Measurements from ENCODE around the gene DCTN1.

Gene DCTN1

DNA sequence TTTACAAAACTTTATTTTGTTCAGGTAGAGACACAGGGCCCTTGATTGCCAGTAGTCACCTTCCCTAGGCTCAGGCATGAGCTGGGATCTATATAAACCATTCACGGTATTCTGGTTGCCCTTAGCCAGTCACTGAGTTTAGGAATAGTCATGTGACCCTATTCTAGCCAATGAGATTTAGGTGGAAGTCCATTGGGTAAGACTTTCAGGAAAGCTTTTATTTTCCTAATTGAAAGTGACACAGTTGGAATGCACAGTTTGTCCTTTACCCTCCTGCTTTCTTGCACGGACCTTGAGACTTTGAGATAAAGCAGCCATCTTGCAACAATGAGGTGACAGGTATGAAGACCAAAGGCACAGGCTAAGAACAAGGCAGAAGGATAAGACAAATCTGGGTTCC, 58.4 kb downstream of the DCTN1 start:
- no peak for DNase-seq (ENCODE audit: low spot score)

GRCh38 chr2:74317701-74318100, 62.4 kb downstream of the DCTN1 start:
- DNase-seq (ENCODE audit: low spot score), result no peak

DNA sequence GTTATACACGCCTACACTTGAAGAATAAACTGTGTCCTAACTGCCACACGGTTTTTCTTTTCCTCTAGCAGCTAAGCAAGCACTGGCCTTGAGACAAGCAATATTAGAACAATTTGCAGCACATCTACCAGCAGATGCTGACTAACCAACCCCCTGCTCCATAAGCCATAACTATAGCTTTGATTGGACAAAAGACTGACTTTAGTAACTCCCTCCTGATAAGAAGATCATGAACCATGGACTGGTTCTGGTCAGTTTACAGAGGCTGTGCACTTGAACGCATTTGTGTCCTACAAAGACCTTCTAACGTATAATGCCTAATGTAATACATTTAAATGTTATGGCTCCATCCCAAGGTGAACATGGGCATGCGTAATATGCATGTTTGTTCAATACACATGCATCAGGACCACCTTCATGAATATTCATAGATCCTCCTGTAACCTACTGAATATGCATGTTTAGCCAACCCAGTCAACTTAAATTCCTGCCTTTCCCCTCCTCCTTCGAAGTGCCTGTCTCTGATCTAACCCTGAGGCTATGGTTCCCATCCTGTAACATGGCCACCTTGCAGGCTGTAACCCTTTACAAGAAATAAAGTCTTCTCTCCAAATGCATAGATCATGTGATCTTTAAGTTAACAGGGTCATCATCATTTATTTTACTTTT, 63.4 kb downstream of the DCTN1 start:
- no peak for DNase-seq (ENCODE audit: low spot score)

GRCh38 chr2:74314107-74314506, 66.0 kb downstream of the DCTN1 start:
- no peak for DNase-seq (ENCODE audit: low spot score)

DNA sequence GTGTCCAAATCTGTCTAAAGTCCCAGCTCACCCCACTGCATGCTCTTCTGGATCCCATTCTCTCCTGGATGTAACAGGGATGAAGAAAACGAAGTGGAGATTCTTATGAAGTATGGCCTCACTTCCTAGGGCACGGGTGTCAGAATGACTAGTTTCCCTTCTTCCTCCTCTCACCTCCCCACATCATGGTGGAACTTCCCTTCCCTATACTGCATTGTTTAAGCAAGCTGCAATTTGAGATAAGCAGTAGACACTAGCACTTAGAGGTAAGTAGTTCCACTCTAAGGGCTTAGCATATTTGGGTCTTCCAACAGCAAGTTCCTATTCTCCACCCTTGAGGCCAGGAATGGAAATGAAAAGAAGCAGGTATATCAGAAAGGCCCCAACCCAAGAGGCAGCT, 66.6 kb downstream of the DCTN1 start:
- no peak for DNase-seq (ENCODE audit: low spot score)

- no peak for DNase-seq (ENCODE audit: low spot score)
Measured at GRCh38 chr2:74312913-74313312, 67.2 kb downstream of the DCTN1 start.

Measured in iPS-NIHi11 (cell line).